Right atrium auricular region (tissue), 2 donors: Measurements from ENCODE around the gene SPATA13. TPM values are rescaled to one million over a fixed set of nuclear protein-coding genes. Genes with fewer than 3 reads are reported as not detected.
"Not testable (repeated sequence)": the region's sequence is repeated elsewhere in the genome, so short reads cannot be mapped to it uniquely, and the experiment has no call there.

Experiments
- DNase-seq: peaks from one replicate; pipeline ENCODE4 v3.0.0-alpha.2; 2019; ENCODE audit warnings: low spot score
- H3K27ac ChIP-seq, 2 donors: fragments of 200-600 bp; sonication (generic); 1 replicate in 1 of 2; 2 replicates in 1 of 2; pipeline ENCODE4 v1.5.1; 2016 to 2019
- H3K27me3 ChIP-seq, 2 donors: fragments of 200-600 bp; sonication (generic); one replicate each; pipeline versions ENCODE4 v1.5.1 to v1.6.0; 2017 to 2019
- H3K36me3 ChIP-seq: fragments of 200-600 bp; sonication (generic); one replicate; pipeline ENCODE4 v1.5.1; 2016
- H3K4me1 ChIP-seq, 2 donors: fragments of 200-600 bp; sonication (generic); one replicate each; pipeline versions ENCODE4 v1.5.1 to v1.6.0; 2017 to 2019
- H3K4me3 ChIP-seq, 2 donors: fragments of 200-600 bp; sonication (generic); 1 replicate in 1 of 2; 2 replicates in 1 of 2; pipeline ENCODE4 v1.5.1; 2017 to 2019; ENCODE audit warnings: mild to moderate bottlenecking in 1 of 2, moderate library complexity in 1 of 2
- H3K9me3 ChIP-seq, 2 donors: fragments of 200-600 bp; sonication (generic); one replicate each; pipeline ENCODE4 v1.5.1; 2019
- total RNA-seq, 2 donors: library from RNA; depleted of rRNA; stranded (reverse); fragments of >200 nt; gene quantifications; one replicate each; pipeline ENCODE4 v1.1.0, GENCODE V29; 2016
- TF ChIP-seq, protein P1 (sequence below), 2 donors: fragments of 200-600 bp; sonication (generic); IDR thresholded peaks; one replicate each; pipeline ENCODE4 v1.5.1; 2019; ENCODE audit warnings: antibody characterized with exemption in 2 of 2

The SPATA13 gene
- total RNA-seq, 2 donors from 2014 or later, result 10.0 to 14.1 TPM

DNA sequence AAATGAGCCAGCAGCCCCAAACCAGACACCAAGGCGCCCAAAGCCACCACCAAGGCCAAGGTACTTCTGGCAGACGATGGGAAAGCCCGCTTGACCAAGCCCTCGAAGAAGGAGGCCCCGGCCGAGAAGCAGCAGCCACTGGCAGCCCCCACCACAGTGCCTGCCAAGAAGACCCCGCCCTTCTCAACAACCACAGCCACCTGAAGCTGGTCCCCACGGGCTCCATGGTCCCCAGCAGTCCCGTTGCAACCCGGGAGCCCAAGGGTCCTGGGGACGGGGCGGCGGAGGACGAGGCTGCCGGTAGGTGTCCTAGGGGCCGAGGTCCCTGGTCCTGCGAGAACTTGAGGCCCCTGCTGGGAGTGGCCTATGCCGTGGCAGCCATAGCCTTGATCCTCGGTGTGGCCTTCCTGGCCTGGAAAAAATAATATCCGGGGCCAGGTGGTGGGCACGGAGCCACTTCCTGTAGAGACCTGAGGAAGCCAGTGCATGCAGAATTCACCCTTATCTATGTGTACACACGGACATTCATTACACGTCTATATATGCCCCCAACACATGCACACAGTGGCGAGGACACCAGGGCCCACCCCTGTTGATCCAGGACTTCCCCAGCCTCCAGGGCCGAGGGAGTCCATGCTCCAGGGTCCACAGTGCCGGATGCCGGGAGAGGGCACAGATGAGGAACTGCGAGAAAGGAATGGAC, 162.7 kb downstream of the SPATA13 start:
- TF ChIP-seq, protein P1, sequence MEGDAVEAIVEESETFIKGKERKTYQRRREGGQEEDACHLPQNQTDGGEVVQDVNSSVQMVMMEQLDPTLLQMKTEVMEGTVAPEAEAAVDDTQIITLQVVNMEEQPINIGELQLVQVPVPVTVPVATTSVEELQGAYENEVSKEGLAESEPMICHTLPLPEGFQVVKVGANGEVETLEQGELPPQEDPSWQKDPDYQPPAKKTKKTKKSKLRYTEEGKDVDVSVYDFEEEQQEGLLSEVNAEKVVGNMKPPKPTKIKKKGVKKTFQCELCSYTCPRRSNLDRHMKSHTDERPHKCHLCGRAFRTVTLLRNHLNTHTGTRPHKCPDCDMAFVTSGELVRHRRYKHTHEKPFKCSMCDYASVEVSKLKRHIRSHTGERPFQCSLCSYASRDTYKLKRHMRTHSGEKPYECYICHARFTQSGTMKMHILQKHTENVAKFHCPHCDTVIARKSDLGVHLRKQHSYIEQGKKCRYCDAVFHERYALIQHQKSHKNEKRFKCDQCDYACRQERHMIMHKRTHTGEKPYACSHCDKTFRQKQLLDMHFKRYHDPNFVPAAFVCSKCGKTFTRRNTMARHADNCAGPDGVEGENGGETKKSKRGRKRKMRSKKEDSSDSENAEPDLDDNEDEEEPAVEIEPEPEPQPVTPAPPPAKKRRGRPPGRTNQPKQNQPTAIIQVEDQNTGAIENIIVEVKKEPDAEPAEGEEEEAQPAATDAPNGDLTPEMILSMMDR (IDR thresholded peaks at IDR 0.05), result no peak
- no peak for DNase-seq
- no peak overlapping the region for H3K27ac ChIP-seq
- H3K9me3 ChIP-seq, result no peaks in the 10 kb centered on the region
- no peak overlapping the region for H3K4me3 ChIP-seq
- H3K27me3 ChIP-seq, result no peaks in the 10 kb centered on the region
- H3K4me1 ChIP-seq, result no peaks in the 10 kb centered on the region
- H3K36me3 ChIP-seq, result no peaks in the 10 kb centered on the region

- DNase-seq, result no peak
- TF ChIP-seq, protein P1 (IDR thresholded peaks at IDR 0.05), result no peak
Observed at GRCh38 chr13:24323739-24324075, 163.2 kb downstream of the SPATA13 start.

DNA sequence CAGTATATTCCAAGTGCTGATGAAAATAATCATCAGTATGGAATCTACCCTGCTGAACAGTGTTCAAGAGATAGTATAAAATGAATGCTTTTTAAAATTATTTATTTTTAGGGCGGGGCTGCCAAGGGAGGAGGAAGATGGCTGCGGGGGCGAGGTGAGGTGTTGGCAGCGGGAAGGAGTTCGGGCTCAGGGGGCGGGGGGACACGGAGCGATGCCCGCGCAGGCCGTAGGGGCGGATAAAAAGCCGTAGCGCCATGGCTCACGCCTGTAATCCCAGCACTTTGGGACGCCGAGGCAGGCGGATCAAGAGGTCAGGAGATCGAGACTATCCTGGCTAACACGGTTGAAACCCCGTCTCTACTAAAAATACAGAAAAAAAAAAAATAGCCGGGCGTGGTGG, 167.1 kb downstream of the SPATA13 start:
- not testable (repeated sequence) for H3K36me3 ChIP-seq, H3K4me1 ChIP-seq, DNase-seq, H3K27me3 ChIP-seq, H3K4me3 ChIP-seq, H3K27ac ChIP-seq, H3K9me3 ChIP-seq

More at GRCh38 chr13:24323739-24324075, 163.2 kb downstream of the SPATA13 start:
- Histone ChIP-seq H3K4me3 (no peak overlapping the region), H3K4me1 (no peaks in the 10 kb centered on the region), H3K27me3 (no peaks in the 10 kb centered on the region), H3K9me3 (no peaks in the 10 kb centered on the region), H3K27ac (no peak overlapping the region), H3K36me3 (no peaks in the 10 kb centered on the region)

GRCh38 chr13:24328145-24328544, 167.6 kb downstream of the SPATA13 start:
- TF ChIP-seq, protein P1 (IDR thresholded peaks at IDR 0.05), result no peak
- Histone ChIP-seq H3K9me3 (no peaks in the 10 kb centered on the region), H3K27me3 (no peaks in the 10 kb centered on the region), H3K4me3 (no peak overlapping the region), H3K4me1 (no peaks in the 10 kb centered on the region), H3K27ac (no peak overlapping the region), H3K36me3 (no peaks in the 10 kb centered on the region)
- no peak for DNase-seq

GRCh38 chr13:24338721-24339120, 178.2 kb downstream of the SPATA13 start:
- no peaks in the 10 kb centered on the region for H3K9me3 ChIP-seq
- H3K4me1 ChIP-seq, result no peaks in the 10 kb centered on the region
- no peak overlapping the region for H3K27ac ChIP-seq
- no peaks in the 10 kb centered on the region for H3K27me3 ChIP-seq
- no peak overlapping the region for H3K4me3 ChIP-seq
- TF ChIP-seq, protein P1 (IDR thresholded peaks at IDR 0.05), result no peak
- H3K36me3 ChIP-seq, result no peaks in the 10 kb centered on the region
- DNase-seq, result no peak

GRCh38 chr13:24339937-24340607, 179.6 kb downstream of the SPATA13 start:
- Histone ChIP-seq H3K27me3 (no peaks in the 10 kb centered on the region), H3K4me3 (no peak overlapping the region), H3K4me1 (no peaks in the 10 kb centered on the region), H3K36me3 (no peaks in the 10 kb centered on the region), H3K27ac (no peak overlapping the region), H3K9me3 (no peaks in the 10 kb centered on the region)
- no peak for DNase-seq
- TF ChIP-seq, protein P1 (IDR thresholded peaks at IDR 0.05), result no peak
